Hepatocyte (in vitro differentiated cells): ENCODE results near the gene PPP2R3C.

ENCODE experiments used
- EZH2 ChIP-seq: fragments of 200-600 bp; sonication (generic); IDR thresholded peaks from 2 replicates; pipeline ENCODE4 v1.6.1; 2016; ENCODE audit warnings: antibody characterized with exemption, mild to moderate bottlenecking, borderline replicate concordance
- EZH2phosphoT487 ChIP-seq: fragments of 200-600 bp; sonication (generic); IDR thresholded peaks from one replicate; pipeline ENCODE4 v1.6.1; 2018; ENCODE audit warnings: antibody characterized with exemption, mild to moderate bottlenecking, low read depth, moderate library complexity; ENCODE audit not compliant: unreplicated experiment, severe bottlenecking
- TF ChIP-seq, protein P1 (sequence below): fragments of 200-600 bp; sonication (generic); IDR thresholded peaks from 2 replicates; pipeline ENCODE4 v1.5.1; 2016; ENCODE audit warnings: antibody characterized with exemption, mild to moderate bottlenecking; ENCODE audit not compliant: poor library complexity

DNA sequence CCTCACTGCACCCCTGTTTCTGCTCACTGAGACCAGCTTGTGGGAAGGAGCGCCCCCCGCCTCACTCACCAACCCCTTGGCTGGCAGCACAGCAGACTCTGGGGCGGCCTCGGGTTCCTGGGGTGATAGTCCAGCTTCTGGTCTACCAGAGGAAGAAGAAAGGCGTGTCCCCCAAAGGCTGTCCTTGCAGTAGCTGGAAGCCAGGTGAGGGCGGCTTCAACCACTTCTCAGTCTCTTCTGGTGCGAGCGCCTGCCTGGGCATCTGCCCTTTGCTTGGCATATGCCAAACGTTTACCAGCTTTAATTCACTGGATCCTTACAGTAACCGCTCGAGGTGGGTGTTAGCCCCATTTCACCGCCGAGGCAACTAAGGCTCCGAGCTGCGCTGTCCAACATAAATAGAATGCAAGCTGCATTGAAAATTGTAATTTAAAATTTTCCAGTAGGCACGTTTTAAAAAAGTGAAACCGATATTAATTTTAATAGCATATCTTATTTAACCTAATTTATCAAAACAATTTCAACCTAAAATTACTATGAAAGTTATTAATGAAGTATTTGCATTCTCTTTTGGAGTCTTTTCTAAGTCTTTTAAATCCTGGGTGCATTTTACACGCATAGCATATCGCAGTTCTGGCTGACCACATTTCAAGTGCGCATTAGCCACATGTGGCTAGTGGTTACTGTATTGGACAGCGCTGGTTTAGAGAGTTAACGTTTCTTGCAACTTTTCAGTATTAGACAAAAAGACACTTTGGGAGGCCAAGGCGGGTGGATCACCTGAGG lies 74.8 kb downstream of the PPP2R3C start:
- TF ChIP-seq EZH2 (no peak), EZH2phosphoT487 (no peak)
- TF ChIP-seq, protein P1, sequence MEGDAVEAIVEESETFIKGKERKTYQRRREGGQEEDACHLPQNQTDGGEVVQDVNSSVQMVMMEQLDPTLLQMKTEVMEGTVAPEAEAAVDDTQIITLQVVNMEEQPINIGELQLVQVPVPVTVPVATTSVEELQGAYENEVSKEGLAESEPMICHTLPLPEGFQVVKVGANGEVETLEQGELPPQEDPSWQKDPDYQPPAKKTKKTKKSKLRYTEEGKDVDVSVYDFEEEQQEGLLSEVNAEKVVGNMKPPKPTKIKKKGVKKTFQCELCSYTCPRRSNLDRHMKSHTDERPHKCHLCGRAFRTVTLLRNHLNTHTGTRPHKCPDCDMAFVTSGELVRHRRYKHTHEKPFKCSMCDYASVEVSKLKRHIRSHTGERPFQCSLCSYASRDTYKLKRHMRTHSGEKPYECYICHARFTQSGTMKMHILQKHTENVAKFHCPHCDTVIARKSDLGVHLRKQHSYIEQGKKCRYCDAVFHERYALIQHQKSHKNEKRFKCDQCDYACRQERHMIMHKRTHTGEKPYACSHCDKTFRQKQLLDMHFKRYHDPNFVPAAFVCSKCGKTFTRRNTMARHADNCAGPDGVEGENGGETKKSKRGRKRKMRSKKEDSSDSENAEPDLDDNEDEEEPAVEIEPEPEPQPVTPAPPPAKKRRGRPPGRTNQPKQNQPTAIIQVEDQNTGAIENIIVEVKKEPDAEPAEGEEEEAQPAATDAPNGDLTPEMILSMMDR, result peak; percentile 7
